ENCODE measurements around the gene PON2.
"Not testable (repeated sequence)": the region's sequence is repeated elsewhere in the genome, so short reads cannot be mapped to it uniquely, and the experiment has no call there.

The PON2 gene

GRCh38 chr7:95398155-95398940 lies 36.5 kb downstream of the PON2 start:
- no peak for DNase-seq

DNA sequence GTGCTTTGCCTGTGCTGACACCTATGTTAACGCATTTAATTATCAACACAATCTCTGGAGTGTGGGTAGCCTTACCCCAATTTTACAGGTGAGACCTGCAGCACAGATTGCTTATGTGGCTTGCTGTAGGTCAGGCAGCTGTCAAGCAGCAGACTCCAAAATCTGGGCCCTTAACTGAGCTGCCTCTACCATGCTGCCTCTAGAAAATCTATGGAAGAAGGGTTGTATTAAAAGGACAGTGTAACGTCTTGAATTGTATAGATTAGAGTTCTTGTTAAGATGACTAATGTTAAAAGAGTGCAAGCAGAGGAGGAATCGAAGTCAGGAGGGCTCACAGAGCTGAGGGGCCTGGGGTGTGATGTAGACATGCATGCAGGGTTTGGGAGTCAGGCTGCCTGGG lies 37.4 kb downstream of the PON2 start:
- no peak for DNase-seq

- peak; percentile 7 for DNase-seq
Measured at GRCh38 chr7:95396136-95397032, 38.4 kb downstream of the PON2 start, which contains the start of gene PON3. TSS of gene PON3 (minus strand) at chr7:95396375. CDS start at chr7:95396350, 25 bp downstream.

- DNase-seq: no peak
Measured at GRCh38 chr7:95395755-95396135, 39.1 kb downstream of the PON2 start.

DNA sequence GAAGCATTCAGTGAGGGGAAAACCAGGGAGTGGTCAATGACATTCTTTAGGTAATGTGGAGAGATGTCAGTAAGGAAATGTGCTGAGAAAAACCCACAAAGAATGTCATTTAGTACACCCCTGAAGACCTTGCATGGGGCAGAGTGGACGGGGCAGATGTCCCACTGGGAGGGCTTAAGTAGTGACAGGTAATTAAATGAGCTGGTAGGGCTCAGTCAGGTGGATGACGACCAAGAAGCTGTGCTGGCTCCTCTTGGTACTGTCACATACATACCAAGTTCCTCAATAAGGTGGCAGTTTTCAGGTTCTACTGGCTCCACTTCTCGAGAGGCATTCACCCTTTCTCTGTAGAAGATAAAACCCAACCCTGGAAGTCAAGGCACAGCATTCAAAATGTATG lies 40.5 kb downstream of the PON2 start:
- DNase-seq: no peak

DNA sequence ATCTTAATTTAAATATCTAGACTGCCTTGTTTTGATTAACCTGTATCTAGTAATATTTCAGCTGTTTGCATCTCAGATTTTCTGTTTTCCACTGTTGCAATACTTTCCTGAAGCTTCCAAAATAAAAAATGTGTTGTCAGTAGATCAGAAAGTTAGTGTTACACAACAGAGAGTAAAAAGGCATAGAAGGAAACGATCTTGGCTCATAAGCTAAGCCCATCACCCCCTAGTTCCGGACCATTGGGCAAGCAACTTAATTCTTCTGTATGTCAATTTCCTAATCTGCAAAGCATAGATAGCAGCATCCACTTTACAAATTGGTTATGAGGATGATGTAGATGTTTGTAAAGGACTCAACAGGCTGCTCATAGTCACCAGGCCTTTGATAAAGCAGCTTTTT lies 43.1 kb downstream of the PON2 start:
- DNase-seq: no peak

GRCh38 chr7:95389516-95389915 lies 45.3 kb downstream of the PON2 start:
- no peak for DNase-seq

GRCh38 chr7:95379457-95379856 lies 55.4 kb downstream of the PON2 start:
- not testable (repeated sequence) for DNase-seq

- DNase-seq: no peak
Measured at GRCh38 chr7:95376632-95377400, 58.0 kb downstream of the PON2 start.

GRCh38 chr7:95375591-95376257 lies 59.1 kb downstream of the PON2 start:
- no peak for DNase-seq

GRCh38 chr7:95373323-95373722 lies 61.5 kb downstream of the PON2 start:
- DNase-seq: no peak

DNA sequence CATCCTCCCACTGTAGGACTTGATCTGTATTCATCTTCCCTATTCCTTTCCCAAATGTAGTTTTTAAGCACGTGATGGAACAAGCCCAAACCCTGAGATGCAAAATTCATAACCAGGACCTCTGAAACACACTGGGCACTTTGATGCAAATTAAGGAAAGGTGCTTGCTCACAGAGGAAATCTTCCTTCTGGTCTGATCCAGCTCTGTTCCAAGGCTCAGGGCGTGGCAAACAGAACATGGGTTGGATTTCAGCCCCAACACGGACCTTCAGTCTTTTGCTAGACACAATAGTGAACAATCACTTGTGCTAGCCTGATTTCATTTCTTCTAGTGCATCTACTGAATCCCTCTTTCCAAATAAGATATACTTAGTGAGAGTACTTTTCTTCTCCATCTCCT lies 66.6 kb downstream of the PON2 start:
- DNase-seq: no peak

DNA sequence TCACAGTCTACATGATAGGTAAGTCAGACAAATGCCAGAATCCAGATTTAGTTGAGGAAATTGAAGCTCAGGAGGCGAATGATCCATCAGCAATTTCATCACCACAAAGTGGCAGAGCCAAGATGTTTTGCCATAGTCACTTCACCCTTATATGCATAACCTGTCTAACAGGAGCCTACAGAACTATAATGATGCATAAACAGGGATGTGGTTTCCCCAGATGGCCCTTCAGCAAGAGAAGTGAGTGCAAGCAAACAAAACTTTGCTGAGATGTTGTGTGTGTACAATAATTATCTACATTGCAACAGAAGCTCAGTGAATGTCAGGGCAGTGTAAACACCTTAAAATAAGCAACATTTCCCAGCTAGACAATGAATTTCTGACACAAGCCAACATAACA lies 67.2 kb downstream of the PON2 start:
- no peak for DNase-seq

DNA sequence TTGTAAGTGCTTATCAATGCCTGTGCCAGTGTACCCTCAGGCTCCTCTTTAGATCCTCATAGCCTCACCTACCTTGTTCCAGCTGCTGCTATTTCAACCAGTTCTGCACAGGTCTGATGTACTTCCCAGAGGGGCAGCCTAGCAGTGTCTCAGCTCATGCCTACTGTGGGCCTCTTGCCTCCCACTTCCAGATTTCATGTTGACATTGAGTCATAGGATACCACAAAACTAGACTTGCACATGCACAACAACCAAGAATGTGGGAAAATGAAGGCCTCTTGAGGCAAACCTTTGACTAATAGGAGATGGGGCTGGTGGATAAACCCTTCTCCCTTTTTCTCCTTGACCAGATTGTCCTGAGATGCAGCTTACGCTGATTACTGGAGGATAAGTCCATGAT lies 69.7 kb downstream of the PON2 start:
- no peak for DNase-seq

DNA sequence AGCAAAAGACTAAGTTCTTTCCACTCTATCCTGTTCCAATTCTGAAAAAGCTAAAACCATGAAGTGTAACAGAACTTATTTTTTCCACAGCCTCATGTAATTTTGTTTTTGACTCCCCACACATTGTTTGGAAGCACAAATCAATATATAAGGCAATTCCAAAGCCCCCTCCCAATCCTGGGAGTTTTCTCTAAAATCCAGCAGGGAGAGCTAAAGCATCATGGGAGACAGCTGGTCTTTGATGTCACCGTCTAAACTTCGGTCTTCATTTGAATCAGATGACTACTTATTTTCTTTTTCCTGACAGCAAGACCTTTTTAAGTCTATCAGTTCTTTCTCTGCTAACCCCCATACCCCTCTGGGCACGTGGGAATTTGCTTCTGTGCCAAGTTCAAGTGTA lies 77.2 kb downstream of the PON2 start:
- no peak for DNase-seq
